Left renal cortex interstitium (tissue), 4 donors: ENCODE measurements around the gene CTNNA3. TPM values are rescaled to one million over a fixed set of nuclear protein-coding genes. Genes with fewer than 3 reads are reported as not detected.

Experiments used
- DNase-seq, 4 donors: peaks; one replicate each; pipeline ENCODE4 v3.0.0-alpha.2; 2013; ENCODE audit warnings: low read depth in 4 of 4, low spot score in 2 of 4, missing footprints in 1 of 4
- polyA plus RNA-seq, 4 donors: library from polyadenylated mRNA; unstranded; fragments of 120-200 nt; gene quantifications; one replicate each; pipeline ENCODE4 v1.2.1, GENCODE V29; 2013; ENCODE audit not compliant: insufficient read length in 4 of 4

CTNNA3 gene
- polyA plus RNA-seq, 4 donors, result 2.5 to 4.2 (median 2.6) TPM

GRCh38 chr10:66292456-66292855 is 1403.5 kb downstream of the CTNNA3 start:
- DNase-seq, result no peak

DNA sequence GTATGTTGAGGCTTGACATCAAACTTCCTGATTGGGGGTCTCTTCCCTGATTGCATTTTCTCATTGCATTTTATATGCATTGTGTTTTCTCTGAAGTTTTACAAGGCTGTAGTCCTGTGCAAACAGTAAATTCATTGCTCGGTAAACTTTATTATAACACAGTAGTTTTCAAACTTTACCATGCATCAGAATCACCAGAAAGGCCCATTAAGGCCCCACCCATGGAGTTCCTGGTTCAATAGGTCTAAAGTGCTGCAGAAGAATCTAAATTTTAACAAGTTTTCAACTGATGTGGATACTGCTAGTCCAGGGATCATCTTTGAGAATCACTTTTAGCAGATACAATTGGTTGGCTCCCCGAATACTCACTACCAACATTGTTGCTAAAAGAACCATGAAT is 1404.9 kb downstream of the CTNNA3 start:
- DNase-seq, result no peak

DNA sequence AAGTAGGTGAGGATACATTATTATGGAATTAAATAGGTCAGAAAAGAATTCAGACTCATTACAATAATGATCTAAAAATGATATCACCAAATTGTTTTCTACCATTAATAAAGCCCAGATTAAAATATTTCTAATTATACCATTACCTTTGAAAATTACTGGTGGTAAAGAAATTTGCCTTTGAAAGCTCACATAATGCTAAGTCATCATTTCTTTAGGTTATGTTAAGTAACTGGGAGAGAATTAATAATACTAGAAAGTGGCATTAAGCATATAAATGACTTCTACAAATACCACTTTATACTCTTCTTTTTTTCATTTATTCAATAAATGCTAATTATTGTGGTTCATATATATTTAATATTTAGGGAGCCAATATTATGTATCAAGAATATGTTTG is 1411.4 kb downstream of the CTNNA3 start:
- no peak for DNase-seq

DNA sequence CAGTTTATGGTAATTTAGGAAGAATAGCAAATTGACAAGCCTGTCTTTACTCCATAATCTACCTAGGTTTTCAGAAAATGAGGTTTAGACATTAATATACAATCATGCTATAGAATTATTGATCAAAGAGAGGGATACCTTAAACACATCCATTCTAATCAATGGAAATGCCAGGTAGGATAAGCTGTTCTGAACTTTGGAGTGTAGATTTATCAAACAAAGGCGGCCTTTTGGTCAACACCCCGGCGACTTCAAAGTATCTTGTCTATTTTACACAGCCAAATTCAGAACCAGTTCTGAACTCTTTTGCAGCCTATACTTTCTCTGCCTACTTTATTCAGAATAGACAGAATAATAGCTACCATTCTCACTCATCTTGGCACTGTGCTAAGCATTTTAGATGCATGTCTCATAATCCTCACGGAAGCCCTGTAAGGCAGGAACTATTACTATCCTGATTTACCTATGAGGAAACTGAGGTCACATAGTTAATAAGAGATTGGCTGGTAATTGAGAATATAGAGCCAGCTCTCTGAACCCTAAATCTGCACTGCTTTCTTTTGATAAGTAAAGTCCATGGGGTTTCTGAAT is 1412.0 kb downstream of the CTNNA3 start:
- DNase-seq, result no peak

GRCh38 chr10:66283064-66283463 is 1412.9 kb downstream of the CTNNA3 start:
- no peak for DNase-seq

GRCh38 chr10:66281327-66281726 is 1414.7 kb downstream of the CTNNA3 start:
- no peak for DNase-seq

DNA sequence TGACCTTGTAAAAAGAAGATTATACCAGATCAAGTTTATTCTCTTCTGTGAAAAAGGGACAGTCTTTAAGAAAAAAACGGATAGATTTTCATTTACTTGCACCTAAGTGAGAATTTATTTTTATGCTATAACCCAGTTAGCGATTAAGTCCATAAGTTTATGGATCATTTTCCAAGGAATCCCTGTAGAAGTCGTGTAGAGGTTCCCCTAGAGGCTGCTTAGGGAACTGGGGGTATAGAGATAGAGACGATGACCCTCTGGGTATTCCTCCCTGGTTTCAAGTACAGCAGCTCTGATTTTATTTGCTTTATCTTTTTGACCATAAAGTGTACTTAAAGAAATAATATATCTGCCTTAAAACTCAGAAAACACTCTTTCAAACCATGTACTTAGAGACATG is 1418.5 kb downstream of the CTNNA3 start:
- no peak for DNase-seq

DNA sequence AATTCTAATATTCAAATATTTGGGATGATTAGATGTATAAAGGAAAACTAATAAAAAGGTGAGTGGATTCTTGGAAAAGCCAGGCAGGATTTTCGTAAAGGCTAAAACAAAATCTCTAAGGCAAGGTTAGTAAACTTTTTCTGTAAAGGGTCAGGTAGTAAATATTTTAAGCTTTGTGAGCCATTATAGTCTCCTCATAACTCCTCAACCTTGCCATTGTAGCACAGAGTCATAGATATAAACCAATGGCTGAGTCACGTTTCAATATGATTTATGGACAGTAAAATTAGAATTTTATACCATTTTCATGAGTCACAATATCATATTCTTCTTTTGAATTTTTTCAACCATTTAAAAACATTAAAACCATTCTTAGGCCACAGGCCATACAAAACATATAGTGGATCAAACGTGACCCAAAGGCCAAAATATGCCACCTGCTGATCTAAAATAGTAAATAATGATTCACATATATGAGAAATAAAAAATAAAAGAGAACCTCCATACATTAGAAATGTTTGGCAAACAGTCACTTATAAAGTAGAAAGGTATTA is 1422.0 kb downstream of the CTNNA3 start:
- DNase-seq, result no peak

GRCh38 chr10:66265398-66265797 is 1430.6 kb downstream of the CTNNA3 start:
- no peak for DNase-seq

- DNase-seq, result no peak
Observed at GRCh38 chr10:66259836-66260235, 1436.2 kb downstream of the CTNNA3 start.

GRCh38 chr10:66258693-66259092 is 1437.3 kb downstream of the CTNNA3 start:
- DNase-seq, result no peak

- DNase-seq, result no peak
Observed at GRCh38 chr10:66257801-66258200, 1438.2 kb downstream of the CTNNA3 start.

DNA sequence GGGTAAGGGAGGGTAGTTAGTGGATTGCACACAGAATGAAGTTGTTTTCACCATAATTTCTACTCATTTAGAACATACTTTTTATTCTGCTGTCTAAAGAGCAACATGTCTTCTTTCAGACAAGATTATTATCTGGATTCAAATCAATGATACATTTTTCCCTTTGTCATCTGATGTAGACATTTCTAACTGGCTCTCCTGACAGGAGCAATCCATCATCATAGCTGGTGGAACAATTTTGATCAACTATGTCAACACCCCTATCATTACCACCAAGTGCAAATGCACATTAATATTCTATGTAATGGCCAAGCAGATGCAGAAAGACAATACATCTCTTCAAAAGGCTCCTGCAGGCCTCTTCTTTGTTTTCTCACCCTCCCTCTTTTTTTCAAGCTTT is 1443.0 kb downstream of the CTNNA3 start:
- DNase-seq, result no peak

- no peak for DNase-seq
Observed at GRCh38 chr10:66246177-66246576, 1449.8 kb downstream of the CTNNA3 start.

DNA sequence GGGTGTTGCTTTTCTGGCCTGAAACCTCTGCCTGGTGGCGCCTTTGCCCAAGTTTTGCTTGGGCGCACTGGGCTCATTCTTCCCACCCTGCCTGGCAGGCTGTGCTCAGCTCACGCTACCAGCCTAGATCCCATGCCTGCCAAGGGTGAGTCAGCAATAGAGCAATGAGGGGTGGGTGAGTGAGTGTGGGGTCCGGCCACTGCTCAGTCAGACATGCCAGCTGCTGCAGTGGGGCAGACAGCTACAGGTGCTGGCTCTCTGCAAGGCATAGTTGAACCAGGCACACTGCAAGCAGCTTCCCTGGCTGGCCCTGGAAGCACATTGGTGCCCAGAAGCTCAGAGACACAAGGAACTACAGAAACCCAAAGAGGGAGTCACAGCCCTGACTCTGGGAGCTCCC is 1451.0 kb downstream of the CTNNA3 start:
- DNase-seq, result no peak

DNA sequence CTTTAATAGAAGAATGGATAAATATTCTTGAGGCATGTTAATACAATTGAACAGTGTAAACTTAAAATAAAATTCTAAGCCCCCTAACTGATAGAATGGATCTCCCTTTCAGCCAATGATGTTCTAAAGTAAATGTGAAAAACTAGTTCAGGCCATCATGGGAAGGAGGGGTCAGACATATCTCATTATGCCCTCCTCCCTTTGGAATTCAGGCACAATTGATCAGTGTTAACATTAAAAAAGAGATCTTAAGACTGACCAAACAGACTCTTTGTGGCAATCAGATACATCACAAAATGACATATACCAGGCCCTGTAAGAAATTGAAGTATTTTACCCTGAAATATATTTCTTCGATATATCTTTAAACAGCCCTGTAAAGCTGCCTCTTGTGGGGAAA is 1453.1 kb downstream of the CTNNA3 start:
- DNase-seq, result no peak

- DNase-seq, result no peak
Observed at GRCh38 chr10:66239062-66239461, 1456.9 kb downstream of the CTNNA3 start.

DNA sequence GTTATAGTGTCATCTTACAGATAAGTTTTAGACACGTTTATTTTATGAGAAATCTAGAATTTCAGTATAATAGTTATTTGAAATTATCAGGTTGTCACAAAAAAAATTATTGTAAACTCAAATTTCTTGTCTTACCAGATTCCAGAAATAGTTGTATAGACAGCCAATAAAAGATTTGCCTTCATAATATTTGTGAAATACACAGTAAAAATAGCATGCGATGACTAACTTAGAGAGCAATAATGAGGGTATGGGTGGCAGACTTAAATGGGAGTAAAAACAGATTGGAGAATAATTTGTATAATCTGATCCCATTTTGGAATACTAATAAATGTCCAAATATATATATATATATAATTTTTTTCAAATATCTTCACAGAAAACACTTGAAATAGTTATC is 1457.7 kb downstream of the CTNNA3 start:
- no peak for DNase-seq

GRCh38 chr10:66234872-66235271 is 1461.1 kb downstream of the CTNNA3 start:
- no peak for DNase-seq

DNA sequence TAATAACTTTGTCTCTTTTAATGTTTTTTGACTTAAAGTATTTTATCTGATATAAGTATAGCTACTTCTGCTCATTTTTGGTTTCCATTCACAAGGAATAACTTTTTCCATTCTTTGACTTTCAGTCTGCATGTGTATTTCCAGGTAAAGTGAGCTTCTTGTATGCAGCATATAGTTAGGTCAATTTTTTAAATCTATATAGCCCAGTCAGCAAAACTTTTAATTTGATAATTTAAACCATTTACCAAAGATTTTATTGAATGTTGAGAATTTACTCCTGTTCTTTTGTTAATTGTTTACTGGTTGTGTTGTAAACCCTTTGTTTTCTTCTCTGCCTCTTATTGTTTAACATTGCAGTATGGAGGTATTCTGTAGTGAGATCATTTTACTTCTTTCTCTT is 1467.1 kb downstream of the CTNNA3 start:
- DNase-seq, result no peak

DNA sequence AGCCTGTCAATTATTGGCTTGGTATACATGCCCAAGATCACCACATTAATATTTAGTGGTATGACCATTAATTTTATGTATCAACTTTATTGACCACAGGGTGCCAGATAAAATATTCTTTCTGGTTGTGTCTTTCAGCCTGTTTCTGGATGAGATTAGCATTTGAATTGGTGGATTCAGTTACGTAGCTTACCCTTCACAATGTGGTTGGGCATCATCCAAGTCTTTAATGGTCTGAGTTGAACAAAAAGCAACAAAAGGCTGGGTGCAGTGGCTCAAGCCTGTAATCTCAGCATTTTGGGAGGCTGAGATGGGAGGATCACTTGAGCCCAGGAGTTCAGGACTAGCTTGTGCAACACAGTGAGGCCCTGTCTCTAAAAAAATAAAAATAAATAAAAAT is 1472.3 kb downstream of the CTNNA3 start:
- no peak for DNase-seq

- DNase-seq, result no peak
Observed at GRCh38 chr10:66222462-66223046, 1473.4 kb downstream of the CTNNA3 start.
